HG02763 (cell line): ENCODE measurements around the gene GPR179.

Experiments
- ATAC-seq: cut with Tn5 transposase; IDR thresholded peaks from one replicate; pipeline ENCODE4 v1.9.1; 2021; ENCODE audit warnings: mild to moderate bottlenecking, moderate library complexity; ENCODE audit not compliant: unreplicated experiment

Gene GPR179, protein sequence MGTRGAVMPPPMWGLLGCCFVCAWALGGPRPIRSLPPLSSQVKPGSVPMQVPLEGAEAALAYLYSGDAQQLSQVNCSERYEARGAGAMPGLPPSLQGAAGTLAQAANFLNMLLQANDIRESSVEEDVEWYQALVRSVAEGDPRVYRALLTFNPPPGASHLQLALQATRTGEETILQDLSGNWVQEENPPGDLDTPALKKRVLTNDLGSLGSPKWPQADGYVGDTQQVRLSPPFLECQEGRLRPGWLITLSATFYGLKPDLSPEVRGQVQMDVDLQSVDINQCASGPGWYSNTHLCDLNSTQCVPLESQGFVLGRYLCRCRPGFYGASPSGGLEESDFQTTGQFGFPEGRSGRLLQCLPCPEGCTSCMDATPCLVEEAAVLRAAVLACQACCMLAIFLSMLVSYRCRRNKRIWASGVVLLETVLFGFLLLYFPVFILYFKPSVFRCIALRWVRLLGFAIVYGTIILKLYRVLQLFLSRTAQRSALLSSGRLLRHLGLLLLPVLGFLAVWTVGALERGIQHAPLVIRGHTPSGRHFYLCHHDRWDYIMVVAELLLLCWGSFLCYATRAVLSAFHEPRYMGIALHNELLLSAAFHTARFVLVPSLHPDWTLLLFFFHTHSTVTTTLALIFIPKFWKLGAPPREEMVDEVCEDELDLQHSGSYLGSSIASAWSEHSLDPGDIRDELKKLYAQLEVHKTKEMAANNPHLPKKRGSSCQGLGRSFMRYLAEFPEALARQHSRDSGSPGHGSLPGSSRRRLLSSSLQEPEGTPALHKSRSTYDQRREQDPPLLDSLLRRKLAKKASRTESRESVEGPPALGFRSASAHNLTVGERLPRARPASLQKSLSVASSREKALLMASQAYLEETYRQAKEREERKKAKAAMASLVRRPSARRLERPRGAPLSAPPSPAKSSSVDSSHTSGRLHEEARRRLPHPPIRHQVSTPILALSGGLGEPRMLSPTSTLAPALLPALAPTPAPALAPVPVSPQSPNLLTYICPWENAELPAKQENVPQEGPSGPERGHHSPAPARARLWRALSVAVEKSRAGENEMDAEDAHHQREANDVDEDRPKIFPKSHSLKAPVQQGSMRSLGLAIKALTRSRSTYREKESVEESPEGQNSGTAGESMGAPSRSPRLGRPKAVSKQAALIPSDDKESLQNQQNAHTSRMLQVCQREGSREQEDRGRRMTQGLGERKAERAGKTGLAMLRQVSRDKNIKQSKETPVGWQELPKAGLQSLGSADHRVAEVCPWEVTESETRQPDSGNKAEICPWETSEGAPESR (N-terminal part only)

DNA sequence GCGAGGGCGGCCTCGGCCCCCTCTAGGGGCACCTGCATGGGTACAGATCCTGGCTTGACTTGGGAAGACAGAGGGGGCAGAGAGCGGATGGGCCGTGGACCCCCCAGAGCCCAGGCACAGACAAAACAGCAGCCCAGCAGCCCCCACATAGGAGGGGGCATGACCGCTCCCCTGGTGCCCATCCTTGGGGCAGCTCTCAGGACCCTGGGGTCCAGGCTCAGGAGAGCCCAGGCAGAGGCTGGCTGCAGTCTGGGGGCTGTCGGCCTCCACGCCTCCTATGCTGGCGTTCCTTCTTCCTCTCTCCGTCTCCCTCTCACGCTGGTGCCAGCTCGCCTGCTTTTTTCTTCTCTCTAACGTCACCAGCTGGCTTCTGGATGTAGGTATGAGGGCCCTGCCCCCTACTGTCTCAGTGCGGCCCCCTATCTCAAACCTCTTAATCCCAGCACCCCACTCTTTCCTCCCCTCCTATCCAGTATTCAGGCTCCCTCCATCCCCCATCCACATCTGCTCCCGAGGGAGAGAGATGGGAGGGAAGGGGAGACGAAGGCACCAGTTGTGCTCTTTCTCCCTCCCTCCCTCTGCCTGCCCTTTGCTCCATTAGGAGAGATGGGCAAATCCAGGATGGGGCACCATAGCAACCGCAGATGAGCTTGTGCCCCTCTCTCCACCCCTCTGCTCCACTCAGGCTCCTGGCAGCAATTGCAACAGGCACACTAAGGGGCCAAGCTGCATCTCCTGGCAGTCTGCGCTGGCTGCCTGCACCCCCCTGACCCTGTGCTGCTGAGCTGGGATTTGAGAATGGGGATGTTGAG, at the start of gene GPR179:
Gene GPR179, minus strand, starts transcription at position 349 of the 812 bp plus-strand sequence. Its CDS starts 167 bp downstream, at position 182.
- ATAC-seq: no peak

DNA sequence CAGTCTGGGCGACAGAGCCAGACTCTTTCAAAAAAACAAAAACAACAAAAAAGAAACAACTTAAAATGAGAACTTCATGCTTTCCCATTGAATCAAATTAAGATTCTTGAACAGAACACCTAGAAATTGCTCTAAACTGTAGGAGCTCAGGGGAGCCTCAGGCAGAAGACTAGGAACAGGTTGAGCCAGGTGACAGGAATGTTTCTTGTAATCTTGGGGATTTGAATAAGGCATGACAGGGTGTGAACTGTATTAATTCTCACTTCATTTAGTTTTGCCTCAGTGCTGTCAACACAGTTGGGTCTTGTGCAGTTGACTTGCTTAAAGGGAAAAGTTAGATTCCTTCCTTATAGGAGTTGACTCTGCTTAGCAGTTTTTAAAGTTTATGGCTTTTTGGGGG, 35.7 kb upstream of the GPR179 start:
- no peak for ATAC-seq

DNA sequence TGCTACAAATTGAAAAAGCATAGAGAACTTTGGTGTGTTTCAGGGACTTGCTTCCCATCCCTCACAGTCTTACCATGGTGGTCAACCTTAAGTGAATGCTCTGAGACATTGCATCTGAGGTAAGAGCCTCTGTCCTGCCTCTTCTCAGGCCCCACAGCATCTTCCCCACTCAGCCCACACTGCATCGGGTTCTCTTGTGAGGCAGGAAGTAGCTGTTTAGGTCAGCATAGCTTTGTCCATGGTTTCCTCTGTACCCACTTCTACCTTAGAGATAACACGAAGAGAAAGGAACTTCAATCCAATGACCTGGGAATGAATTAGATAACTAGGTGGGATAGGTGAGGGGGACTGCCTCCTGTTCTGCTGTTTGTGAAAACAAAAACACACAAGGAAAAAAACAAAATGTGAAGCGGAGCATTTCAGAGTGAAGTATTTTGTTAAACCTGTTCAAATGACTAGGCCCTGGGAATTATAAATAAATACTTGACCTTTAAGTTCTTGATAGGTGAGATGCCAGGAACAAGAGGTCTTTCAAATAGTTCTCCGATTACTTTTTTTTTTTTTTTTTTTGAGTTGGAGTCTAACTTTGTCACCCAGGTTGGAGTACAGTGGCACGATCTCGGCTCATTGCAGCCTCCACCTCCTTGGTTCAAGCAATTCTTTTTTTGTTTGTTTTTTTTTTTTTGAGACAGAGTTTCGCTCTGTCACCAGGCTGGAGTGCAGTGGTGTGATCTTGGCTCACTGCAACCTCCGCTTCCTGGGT, 25.5 kb upstream of the GPR179 start:
- ATAC-seq: no peak

DNA sequence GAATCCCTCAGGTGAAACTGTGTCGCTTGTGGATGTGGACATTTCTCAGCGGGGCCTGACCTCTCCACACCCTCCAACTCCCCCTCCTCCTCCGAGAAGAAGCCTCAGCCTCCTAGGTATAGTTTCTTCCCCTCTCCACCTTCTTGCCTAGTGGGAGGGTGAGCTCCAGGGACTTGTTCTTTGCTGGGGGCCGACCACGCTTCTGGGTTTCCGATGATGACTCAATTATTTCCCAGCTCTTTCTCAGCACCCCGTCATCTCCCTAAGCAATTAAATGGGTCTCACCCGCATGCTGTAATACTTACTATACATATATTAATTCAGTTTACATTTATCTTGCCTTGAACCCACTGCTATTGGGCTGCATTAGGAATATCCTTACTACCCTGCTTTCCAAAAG, 21.0 kb upstream of the GPR179 start:
- ATAC-seq: no peak

DNA sequence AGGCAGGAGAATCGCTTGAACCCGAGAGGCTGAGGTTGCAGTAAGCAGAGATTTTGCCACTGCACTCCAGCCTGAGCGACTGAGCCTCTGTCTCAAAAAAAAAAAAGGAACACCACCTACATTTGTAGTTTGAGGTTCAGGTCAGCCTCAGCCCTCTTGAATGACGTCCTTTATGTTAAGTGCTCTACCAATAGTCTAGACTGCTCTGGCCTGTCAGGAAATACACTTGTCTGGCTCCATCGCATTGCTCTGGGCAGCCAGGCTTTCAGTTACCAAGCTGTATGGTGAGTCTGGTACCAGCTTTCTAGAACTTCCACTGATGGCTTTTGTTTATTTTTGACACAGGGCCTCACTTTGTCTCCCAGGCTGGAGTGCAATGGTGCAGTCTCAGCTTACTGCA, 19.3 kb upstream of the GPR179 start:
- ATAC-seq: no peak

DNA sequence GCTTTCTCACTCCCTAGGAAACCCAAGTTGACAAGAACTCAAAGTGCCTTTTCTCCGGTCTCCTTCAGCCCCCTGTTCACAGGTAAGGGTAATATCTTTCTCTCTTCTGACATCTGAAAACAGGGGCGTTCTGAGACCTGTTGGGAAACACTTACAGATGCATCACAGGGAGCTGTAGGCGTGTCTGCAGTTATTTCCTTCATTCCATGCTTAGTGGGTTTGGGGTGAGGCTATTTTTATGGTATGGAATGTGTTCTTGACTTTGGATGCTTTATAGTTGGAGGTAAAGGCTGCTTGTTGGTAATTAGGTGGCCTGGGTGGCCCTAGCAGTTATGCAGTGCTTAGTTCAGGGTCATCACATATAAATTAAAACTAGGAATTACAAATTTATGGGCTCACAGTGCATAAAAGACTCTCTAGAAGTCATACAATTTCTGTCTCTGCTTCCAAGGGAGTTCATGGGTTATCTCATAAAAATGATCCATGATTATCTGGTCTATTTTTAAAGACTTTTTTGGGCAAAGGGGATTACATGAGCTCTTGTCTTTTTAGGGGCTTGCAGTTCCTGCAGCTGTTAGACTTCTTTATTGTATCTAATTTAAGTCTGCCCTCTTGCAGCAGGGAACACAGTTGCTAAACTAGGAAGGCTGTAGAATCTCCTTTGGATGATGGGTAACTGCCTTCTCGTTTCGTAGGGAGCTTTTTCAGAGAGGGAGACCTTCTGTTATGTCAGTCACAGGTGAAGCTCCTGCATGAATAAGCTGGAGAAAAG, 18.1 kb upstream of the GPR179 start:
- no peak for ATAC-seq

DNA sequence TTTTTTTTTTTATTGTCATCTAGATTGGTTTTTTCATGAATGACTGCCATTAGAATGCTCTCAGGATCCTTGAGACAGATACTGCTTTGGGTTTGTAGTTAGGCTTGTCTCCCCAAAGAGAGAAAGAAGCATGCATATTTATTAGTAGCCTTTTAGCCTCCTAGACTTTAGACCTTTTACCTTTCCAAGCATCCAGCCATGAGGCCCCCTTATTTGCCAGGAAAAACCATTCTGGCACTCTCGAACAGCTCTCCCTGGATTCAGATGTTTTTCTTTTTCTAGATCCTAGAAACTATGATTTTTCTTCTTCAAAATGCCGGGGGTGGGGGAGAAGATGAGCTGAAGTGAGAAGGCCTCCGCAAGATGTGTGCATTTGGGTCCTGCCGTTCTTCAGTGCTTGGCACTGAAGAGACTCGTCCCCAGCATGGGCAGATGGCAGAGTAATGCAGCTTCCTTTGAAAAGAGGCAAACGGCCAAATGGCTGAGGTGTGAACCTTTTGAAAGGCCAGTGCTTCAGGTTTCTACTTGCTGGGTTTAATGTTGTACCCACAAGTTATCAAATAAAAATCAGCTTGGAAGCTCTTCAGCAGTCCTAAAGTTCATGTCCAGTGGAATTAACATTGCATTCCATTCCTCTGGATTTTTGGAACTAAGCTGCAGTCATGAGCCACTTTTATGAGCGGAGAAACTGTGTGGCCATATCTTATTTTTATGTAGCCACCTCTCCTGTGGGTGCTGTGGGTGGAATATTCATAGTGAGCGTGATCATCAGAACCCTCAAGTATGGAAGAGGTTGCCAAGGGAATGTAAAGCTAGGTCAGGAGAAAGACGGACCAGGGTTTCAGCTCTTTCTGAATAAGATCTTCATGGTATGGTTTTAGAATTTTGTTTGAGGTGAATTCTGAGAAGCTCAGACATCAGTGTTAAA, 15.1 kb upstream of the GPR179 start:
- ATAC-seq: no peak

DNA sequence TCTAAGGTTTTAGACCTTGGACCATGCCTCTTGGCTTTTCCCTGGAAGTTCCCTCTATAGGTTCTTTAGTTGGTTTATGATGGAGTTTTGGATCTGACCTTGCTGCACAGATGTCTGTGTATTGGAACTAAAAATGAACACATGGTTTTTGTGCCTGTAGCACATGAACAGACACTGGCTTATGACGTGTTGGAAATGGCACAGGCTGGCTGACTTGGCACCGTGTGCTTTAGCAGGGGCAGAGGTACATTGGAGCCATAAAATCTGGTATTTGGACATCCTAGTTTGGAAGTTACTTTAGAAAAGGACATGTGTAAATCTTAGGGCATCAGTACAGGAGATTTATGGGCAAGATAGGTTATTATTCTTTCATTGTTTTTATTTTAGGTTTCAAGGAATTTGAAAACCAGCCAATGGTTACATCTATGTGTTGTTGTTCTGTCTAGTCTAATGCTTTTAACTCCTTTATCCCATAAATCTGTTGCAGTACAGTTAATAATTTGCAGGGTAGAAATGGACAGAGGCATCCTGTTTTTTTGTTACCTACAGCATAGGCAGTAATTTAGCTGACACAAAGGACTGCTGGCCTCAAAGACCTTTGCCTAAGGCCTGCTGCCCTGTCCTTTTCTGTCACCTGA, 13.8 kb upstream of the GPR179 start:
- no peak for ATAC-seq

DNA sequence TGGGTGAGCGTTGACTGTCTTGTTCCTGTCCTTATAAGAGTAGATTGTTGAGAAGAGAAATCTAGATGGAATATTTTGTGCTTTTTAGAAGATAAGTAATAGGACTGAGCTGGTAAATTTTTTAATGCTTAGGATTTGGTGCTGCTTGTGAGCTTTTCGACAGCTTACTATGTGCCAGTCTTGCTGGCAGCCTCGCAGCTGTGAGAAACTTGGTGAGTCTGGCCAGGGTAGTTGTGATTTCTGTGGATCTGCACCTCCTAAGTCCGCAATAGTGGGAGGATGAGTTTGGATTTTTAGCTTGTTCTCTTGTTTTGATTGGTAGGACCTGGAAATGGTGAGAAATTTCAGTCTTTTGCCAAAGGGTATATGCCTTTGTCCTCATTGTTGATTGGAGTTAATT, 11.5 kb upstream of the GPR179 start:
- ATAC-seq: no peak

DNA sequence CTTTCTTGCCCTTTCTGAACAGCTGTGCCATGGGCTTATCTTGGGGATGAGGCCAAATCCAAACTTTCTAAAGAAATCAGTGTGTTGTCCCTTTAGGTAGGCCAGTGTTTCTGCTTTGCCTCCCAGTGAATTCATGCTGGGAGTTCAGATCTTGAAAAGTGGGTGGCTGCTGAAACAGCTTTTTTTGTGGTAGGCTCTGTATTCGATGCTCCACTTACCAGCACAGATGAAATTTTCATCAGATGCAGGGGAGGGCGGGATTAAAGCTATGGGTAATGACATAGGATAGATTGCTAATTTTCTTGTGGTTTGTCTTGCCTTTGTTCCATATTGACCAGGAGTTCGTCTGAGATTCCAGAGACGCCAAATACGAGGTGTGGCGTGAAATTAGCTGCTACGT, 10.7 kb upstream of the GPR179 start:
- no peak for ATAC-seq

DNA sequence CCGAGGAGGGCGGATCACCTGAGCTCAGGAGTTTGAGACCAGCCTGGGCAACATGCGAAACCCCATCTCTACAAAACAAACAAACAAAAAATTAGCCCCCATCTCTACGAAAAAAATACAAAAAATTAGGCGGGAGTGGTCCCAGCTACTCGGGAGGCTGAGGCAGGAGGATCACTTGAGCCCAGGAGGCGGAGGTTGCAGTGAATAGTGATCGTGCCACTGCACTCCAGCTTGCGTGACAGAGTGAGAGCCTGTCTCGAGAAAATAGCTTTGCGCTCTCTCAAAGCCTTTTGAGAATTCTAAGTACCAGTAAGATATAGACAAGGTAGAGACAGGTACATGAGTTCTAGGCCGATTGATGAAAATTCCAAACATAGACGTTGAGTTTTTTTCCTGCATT, 9.9 kb upstream of the GPR179 start:
- ATAC-seq: no peak

DNA sequence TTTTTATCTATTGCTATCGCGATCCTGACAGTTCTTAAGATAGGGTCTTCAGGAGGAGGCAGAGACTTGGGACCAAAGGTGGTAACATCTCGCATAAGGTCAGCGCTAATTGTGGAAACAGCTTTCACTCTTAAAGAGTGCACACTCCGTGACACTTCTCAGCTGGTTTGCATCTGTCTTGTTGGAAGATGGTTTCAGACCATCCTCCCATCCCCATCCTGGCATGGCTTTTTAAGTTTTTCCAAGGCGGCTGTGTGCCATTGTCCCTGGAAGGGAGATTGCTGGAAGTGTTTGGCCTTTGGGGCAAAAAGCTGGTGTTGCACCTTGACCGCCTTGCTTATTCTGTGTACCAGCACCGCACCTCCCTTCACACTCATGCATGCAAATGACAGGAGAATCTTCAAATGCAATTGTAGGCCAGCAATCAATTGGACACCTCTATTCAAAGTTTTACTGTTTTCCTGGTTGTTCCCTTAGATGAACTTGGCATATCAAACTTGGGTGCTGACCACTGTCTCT, 9.4 kb upstream of the GPR179 start:
- ATAC-seq: no peak

DNA sequence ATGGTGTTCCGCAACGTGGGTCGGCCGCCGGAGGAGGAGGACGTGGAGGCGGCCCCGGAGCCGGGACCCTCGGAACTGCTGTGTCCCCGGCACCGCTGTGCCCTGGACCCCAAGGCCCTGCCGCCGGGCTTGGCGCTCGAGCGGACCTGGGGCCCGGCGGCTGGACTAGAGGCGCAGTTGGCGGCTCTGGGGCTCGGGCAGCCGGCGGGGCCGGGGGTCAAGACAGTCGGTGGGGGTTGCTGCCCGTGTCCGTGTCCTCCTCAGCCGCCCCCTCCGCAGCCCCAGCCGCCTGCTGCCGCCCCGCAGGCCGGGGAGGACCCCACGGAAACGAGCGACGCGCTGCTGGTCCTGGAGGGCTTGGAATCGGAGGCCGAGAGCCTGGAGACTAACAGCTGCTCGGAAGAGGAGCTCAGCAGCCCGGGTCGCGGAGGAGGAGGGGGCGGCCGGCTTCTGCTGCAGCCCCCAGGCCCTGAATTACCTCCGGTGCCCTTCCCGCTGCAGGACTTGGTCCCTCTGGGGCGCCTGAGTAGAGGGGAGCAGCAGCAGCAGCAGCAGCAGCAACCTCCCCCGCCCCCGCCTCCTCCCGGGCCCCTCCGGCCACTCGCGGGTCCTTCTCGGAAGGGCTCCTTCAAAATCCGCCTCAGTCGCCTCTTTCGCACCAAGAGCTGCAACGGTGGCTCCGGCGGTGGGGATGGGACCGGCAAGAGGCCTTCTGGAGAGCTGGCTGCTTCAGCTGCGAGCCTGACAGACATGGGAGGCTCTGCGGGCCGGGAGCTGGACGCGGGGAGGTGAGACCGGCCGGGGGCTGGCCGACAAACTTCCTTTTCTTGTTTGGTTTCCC, 8.7 kb upstream of the GPR179 start:
- ATAC-seq: no peak

DNA sequence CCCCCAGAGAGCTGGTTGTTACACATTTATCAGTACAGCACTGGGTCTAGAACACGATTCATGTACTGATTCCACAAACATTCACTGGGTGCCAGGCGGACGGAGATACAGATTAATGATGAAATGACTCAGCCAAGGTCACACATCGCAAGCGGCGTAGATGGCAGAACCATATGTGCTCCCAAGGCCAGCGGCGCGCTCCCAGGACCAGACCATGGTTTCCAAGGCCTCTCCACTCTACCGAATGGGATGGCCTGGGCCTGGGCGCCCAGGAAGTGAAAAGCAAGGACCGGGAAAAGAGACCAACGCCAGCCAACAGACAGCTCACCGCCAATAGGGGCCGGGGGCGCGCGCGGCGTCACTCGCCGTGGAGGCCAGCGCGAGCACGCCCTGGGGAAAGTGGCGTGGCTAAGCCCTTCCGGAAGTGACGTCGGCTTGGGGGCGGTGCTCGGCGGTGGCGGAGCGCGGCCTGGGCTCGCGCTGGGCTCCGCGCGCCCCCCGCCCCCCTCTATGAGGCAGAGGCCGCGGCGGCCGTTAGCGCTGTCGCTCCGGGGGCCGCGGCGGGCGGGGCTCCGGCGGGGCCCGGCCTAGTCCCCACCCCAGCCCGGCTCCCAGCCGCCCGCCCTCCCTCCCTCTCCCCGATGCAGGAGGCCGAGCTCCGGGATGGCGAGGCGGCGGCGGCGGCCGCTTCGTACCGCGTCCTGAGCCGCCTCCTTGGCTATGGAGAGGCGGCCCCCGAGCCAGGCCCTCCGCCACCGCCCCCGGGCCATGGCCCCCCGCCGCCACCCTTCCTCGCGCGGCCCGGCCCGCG, 7.9 kb upstream of the GPR179 start, which contains the start of gene SOCS7:
Gene SOCS7, plus strand, starts transcription at position 433 of the 811 bp plus-strand sequence. Its CDS starts 209 bp downstream, at position 642.
- peak; percentile 88 for ATAC-seq

DNA sequence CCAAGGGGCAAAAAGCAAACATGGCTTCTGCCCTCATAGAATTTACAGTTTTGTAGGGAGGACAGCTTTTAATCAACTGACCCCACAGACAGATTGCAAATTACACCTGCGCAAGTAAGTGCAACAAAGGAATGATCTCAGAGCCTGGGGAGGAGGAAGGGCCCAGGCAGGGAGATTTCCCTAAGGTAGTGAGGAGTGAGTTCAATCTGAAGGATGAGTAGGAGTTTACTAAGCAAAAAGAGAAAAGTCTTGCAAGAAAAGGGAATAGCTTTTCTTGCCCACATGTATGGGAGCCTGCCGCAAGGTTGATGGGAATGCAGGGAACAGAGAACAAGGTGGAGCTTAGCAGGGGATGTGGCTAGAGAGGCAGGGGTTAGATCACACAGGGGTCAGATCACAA, 6.3 kb upstream of the GPR179 start:
- ATAC-seq: no peak
